ENCODE measurements around the gene NUPR2.

GRCh38 chr7:56110611-56111010 is 5.6 kb downstream of the NUPR2 start:
- no peak for TF ChIP-seq POLR2A (IDR thresholded peaks at IDR 0.05; ENCODE audit: control extremely low read depth in 1 of 2, low read depth in 2 of 2, low read length in 2 of 2)
- TF ChIP-seq CTCF (IDR thresholded peaks at IDR 0.05; ENCODE audit: control extremely low read depth in 1 of 3, insufficient read depth in 1 of 3, low read depth in 1 of 3, low read length in 3 of 3): no peak
- TF ChIP-seq YY1 (IDR thresholded peaks at IDR 0.05; ENCODE audit: low read depth, low read length): no peak
- TF ChIP-seq SRF (IDR thresholded peaks at IDR 0.05; ENCODE audit: low read depth, low read length): no peak
- no peak for TF ChIP-seq USF2 (IDR thresholded peaks at IDR 0.05; ENCODE audit: low read length)
- no peak for TF ChIP-seq JUN (IDR thresholded peaks at IDR 0.05; ENCODE audit: low read depth, low read length)
- TF ChIP-seq SIX5 (IDR thresholded peaks at IDR 0.05; ENCODE audit: low read depth, low read length): no peak
- no peak for TF ChIP-seq SIRT6 (IDR thresholded peaks at IDR 0.05; ENCODE audit: low read length)
- no peak for TF ChIP-seq RAD21 (IDR thresholded peaks at IDR 0.05 in 1 of 2, conservative IDR thresholded peaks at IDR 0.05 in 1 of 2; ENCODE audit: low read depth in 2 of 2, low read length in 2 of 2)

All from H1 (cell line).